WTC11 (cell line): ENCODE results near the gene SRPK1. TPM values are rescaled to one million over a fixed set of nuclear protein-coding genes. Genes with fewer than 3 reads are reported as not detected.

Source experiments
- ATAC-seq: fragments of 200-7000 bp; cut with Tn5 transposase; 2 replicates; pipeline ENCODE4 v1.10.0; 2021; ENCODE audit warnings: mild to moderate bottlenecking, moderate library complexity
- CTCF ChIA-PET: fragments of 300-600 bp; sonication (Branson Sonifier 250); formaldehyde crosslinking; loops from one replicate; lab custom pipeline; 2021; ENCODE audit warnings: antibody characterized with exemption; lab: Charles Lee
- POLR2A ChIA-PET: fragments of 350-600 bp; sonication (Branson Sonifier 250); formaldehyde crosslinking; loops from one replicate; lab custom pipeline; 2021; ENCODE audit warnings: antibody characterized with exemption; lab: Charles Lee
- DNase-seq: peaks from one replicate; pipeline ENCODE4 v3.0.0; 2021; ENCODE audit warnings: low spot score
- H3K27ac Mint-ChIP-seq: 2 replicates; pipeline ENCODE4 v1.8.0; 2021; ENCODE audit warnings: mixed read lengths
- H3K27me3 Mint-ChIP-seq: 2 replicates; pipeline ENCODE4 v1.8.0; 2021; ENCODE audit warnings: low read depth, mild to moderate bottlenecking, moderate library complexity, mixed read lengths
- H3K36me3 Mint-ChIP-seq: 2 replicates; pipeline ENCODE4 v1.8.0; 2021; ENCODE audit warnings: mixed read lengths
- H3K4me1 Mint-ChIP-seq: 2 replicates; pipeline ENCODE4 v1.8.0; 2022; ENCODE audit warnings: mixed read lengths
- H3K4me3 Mint-ChIP-seq: 2 replicates; pipeline ENCODE4 v1.8.0; 2021; ENCODE audit warnings: mild to moderate bottlenecking, moderate library complexity, mixed read lengths
- H3K9me3 Mint-ChIP-seq: 2 replicates; pipeline ENCODE4 v1.8.0; 2021; ENCODE audit warnings: mixed read lengths
- ATF2 ChIP-seq: sonication (generic); formaldehyde crosslinking; IDR thresholded peaks from 2 replicates; pipeline ENCODE4 v1.8.1; 2022; ENCODE audit warnings: low read depth, missing genetic modification reagents, borderline replicate concordance
- ATF6 ChIP-seq: sonication (generic); formaldehyde crosslinking; IDR thresholded peaks from 2 replicates; pipeline ENCODE4 v1.8.1; 2023; ENCODE audit warnings: mild to moderate bottlenecking, missing genetic modification reagents
- E2F1 ChIP-seq: sonication (generic); formaldehyde crosslinking; IDR thresholded peaks from 2 replicates; pipeline ENCODE4 v1.8.0; 2022; ENCODE audit warnings: mild to moderate bottlenecking, missing genetic modification reagents
- ESRRA ChIP-seq: sonication (generic); formaldehyde crosslinking; IDR thresholded peaks from 2 replicates; pipeline ENCODE4 v1.8.1; 2022; ENCODE audit warnings: mild to moderate bottlenecking, missing genetic modification reagents, borderline replicate concordance
- GRHL2 ChIP-seq: fragments of 250-450 bp; sonication (Bioruptor Pico); IDR thresholded peaks from 2 replicates; pipeline ENCODE4 v1.8.0; 2022; ENCODE audit warnings: mild to moderate bottlenecking, moderate library complexity; ENCODE audit not compliant: insufficient replicate concordance, severe bottlenecking
- GTF2I ChIP-seq: fragments of 250-450 bp; sonication (Bioruptor Pico); conservative IDR thresholded peaks from 2 replicates; pipeline ENCODE4 v1.4.0; 2021; ENCODE audit warnings: mild to moderate bottlenecking
- IRF2 ChIP-seq: sonication (generic); formaldehyde crosslinking; IDR thresholded peaks from 2 replicates; pipeline ENCODE4 v1.8.0; 2022; ENCODE audit warnings: low read depth, missing genetic modification reagents, borderline replicate concordance
- NFE2L1 ChIP-seq: sonication (generic); formaldehyde crosslinking; IDR thresholded peaks from 2 replicates; pipeline ENCODE4 v1.8.1; 2023; ENCODE audit warnings: missing genetic modification reagents
- NR3C1 ChIP-seq: sonication (generic); formaldehyde crosslinking; conservative IDR thresholded peaks from 2 replicates; pipeline ENCODE4 v1.8.1; 2023; ENCODE audit warnings: low read depth, mild to moderate bottlenecking, missing genetic modification reagents
- PRRX2 ChIP-seq: fragments of 250-450 bp; sonication (Bioruptor Pico); IDR thresholded peaks from 2 replicates; pipeline ENCODE4 v1.8.0; 2021; ENCODE audit warnings: mild to moderate bottlenecking
- RORB ChIP-seq: fragments of 250-450 bp; sonication (Bioruptor Pico); IDR thresholded peaks from 2 replicates; pipeline ENCODE4 v1.9.0; 2021; ENCODE audit warnings: mild to moderate bottlenecking
- SMAD4 ChIP-seq: sonication (generic); formaldehyde crosslinking; IDR thresholded peaks from 2 replicates; pipeline ENCODE4 v1.8.0; 2022; ENCODE audit warnings: mild to moderate bottlenecking, missing genetic modification reagents
- ZBTB43 ChIP-seq: sonication (generic); formaldehyde crosslinking; IDR thresholded peaks from 2 replicates; pipeline ENCODE4 v1.8.1; 2023; ENCODE audit warnings: mild to moderate bottlenecking, missing genetic modification reagents
- ZNF121 ChIP-seq: sonication (generic); formaldehyde crosslinking; IDR thresholded peaks from 2 replicates; pipeline ENCODE4 v1.8.0; 2023; ENCODE audit warnings: missing genetic modification reagents
- ZNF138 ChIP-seq: sonication (generic); formaldehyde crosslinking; conservative IDR thresholded peaks from 2 replicates; pipeline ENCODE4 v1.8.1; 2022; ENCODE audit warnings: mild to moderate bottlenecking, moderate library complexity, missing genetic modification reagents
- ZNF671 ChIP-seq: fragments of 250-450 bp; sonication (Bioruptor Pico); IDR thresholded peaks from 2 replicates; pipeline ENCODE4 v1.8.0; 2021; ENCODE audit warnings: mild to moderate bottlenecking
- total RNA-seq: library from RNA; stranded (reverse); gene quantifications from 3 replicates; pipeline ENCODE4 v1.2.3, GENCODE V29; 2021
- TF ChIP-seq, protein P1 (sequence below): sonication (generic); formaldehyde crosslinking; IDR thresholded peaks from 2 replicates; pipeline ENCODE4 v1.8.1; 2023; ENCODE audit warnings: mild to moderate bottlenecking, missing genetic modification reagents, borderline replicate concordance
- TF ChIP-seq, protein P2 (sequence below): fragments of 250-450 bp; sonication (Bioruptor Pico); IDR thresholded peaks from 2 replicates; pipeline ENCODE4 v1.9.0; 2021; ENCODE audit warnings: mild to moderate bottlenecking
- TF ChIP-seq, protein P3 (sequence below): sonication (generic); formaldehyde crosslinking; IDR thresholded peaks from 2 replicates; pipeline ENCODE4 v1.8.0; 2023; ENCODE audit warnings: missing genetic modification reagents

SRPK1 gene
- total RNA-seq, 1 experiment from 2014 or later: 100.0 TPM

GRCh38 chr6:35804996-35805736 is 115.7 kb downstream of the SRPK1 start, which contains the start of gene LHFPL5 (continued):
- TF ChIP-seq E2F1 (CRISPR knock-in tag) (peak; percentile 89; the same call in 1 of the 2 replicates), NFE2L1 (CRISPR knock-in tag) (peak; percentile 90), ATF2 (peak; percentile 44; the same call in 1 of the 2 replicates), ZNF121 (CRISPR knock-in tag) (no peak), ESRRA (CRISPR knock-in tag) (no peak), GTF2I (no peak), NR3C1 (CRISPR knock-in tag) (no peak), SMAD4 (CRISPR knock-in tag) (peak; percentile 86; the same call in 1 of the 2 replicates)
- TF ChIP-seq, protein P1, sequence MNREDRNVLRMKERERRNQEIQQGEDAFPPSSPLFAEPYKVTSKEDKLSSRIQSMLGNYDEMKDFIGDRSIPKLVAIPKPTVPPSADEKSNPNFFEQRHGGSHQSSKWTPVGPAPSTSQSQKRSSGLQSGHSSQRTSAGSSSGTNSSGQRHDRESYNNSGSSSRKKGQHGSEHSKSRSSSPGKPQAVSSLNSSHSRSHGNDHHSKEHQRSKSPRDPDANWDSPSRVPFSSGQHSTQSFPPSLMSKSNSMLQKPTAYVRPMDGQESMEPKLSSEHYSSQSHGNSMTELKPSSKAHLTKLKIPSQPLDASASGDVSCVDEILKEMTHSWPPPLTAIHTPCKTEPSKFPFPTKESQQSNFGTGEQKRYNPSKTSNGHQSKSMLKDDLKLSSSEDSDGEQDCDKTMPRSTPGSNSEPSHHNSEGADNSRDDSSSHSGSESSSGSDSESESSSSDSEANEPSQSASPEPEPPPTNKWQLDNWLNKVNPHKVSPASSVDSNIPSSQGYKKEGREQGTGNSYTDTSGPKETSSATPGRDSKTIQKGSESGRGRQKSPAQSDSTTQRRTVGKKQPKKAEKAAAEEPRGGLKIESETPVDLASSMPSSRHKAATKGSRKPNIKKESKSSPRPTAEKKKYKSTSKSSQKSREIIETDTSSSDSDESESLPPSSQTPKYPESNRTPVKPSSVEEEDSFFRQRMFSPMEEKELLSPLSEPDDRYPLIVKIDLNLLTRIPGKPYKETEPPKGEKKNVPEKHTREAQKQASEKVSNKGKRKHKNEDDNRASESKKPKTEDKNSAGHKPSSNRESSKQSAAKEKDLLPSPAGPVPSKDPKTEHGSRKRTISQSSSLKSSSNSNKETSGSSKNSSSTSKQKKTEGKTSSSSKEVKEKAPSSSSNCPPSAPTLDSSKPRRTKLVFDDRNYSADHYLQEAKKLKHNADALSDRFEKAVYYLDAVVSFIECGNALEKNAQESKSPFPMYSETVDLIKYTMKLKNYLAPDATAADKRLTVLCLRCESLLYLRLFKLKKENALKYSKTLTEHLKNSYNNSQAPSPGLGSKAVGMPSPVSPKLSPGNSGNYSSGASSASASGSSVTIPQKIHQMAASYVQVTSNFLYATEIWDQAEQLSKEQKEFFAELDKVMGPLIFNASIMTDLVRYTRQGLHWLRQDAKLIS (CRISPR knock-in tag): 0 out of 2 replicates have a peak, but pooled peaks have one; percentile 59
- TF ChIP-seq, protein P2, sequence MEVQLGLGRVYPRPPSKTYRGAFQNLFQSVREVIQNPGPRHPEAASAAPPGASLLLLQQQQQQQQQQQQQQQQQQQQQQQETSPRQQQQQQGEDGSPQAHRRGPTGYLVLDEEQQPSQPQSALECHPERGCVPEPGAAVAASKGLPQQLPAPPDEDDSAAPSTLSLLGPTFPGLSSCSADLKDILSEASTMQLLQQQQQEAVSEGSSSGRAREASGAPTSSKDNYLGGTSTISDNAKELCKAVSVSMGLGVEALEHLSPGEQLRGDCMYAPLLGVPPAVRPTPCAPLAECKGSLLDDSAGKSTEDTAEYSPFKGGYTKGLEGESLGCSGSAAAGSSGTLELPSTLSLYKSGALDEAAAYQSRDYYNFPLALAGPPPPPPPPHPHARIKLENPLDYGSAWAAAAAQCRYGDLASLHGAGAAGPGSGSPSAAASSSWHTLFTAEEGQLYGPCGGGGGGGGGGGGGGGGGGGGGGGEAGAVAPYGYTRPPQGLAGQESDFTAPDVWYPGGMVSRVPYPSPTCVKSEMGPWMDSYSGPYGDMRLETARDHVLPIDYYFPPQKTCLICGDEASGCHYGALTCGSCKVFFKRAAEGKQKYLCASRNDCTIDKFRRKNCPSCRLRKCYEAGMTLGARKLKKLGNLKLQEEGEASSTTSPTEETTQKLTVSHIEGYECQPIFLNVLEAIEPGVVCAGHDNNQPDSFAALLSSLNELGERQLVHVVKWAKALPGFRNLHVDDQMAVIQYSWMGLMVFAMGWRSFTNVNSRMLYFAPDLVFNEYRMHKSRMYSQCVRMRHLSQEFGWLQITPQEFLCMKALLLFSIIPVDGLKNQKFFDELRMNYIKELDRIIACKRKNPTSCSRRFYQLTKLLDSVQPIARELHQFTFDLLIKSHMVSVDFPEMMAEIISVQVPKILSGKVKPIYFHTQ (CRISPR knock-in tag): no peak
- TF ChIP-seq, all 79 proteins: peak for 35

- DNase-seq (no peak), ATAC-seq (no peak)
- Mint-ChIP-seq H3K4me3 (no peak overlapping the region), H3K27me3 (peaks cover 4% of the 10 kb centered on the region), H3K36me3 (no peaks in the 10 kb centered on the region), H3K27ac (no peak overlapping the region), H3K9me3 (no peaks in the 10 kb centered on the region), H3K4me1 (peaks cover 26% of the 10 kb centered on the region)
- POLR2A ChIA-PET: no interaction called here
- CTCF ChIA-PET: no interaction called here
- TF ChIP-seq ATF6 (CRISPR knock-in tag): no peak
- no peak for TF ChIP-seq IRF2 (CRISPR knock-in tag)
- TF ChIP-seq GRHL2 (CRISPR knock-in tag): no peak
- TF ChIP-seq ZNF138 (CRISPR knock-in tag): no peak
- no peak for TF ChIP-seq RORB (CRISPR knock-in tag)
- TF ChIP-seq ZNF671 (CRISPR knock-in tag): no peak
- TF ChIP-seq ZBTB43 (CRISPR knock-in tag): no peak
- no peak for TF ChIP-seq PRRX2 (CRISPR knock-in tag)
- TF ChIP-seq, protein P3, sequence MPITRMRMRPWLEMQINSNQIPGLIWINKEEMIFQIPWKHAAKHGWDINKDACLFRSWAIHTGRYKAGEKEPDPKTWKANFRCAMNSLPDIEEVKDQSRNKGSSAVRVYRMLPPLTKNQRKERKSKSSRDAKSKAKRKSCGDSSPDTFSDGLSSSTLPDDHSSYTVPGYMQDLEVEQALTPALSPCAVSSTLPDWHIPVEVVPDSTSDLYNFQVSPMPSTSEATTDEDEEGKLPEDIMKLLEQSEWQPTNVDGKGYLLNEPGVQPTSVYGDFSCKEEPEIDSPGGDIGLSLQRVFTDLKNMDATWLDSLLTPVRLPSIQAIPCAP (CRISPR knock-in tag): no peak
- no peak for TF ChIP-seq SMAD4 (CRISPR knock-in tag)
Measured at GRCh38 chr6:35801148-35801547, 119.8 kb downstream of the SRPK1 start.
